Thyroid gland (tissue), 4 donors: ENCODE measurements around the gene TMEM167B. TPM values are rescaled to one million over a fixed set of nuclear protein-coding genes. Genes with fewer than 3 reads are reported as not detected.

Experiments used
- DNase-seq, 2 donors: peaks; one replicate each; pipeline ENCODE4 v3.0.0-alpha.2; 2019
- H3K27ac ChIP-seq, 3 donors: fragments of 200-600 bp; sonication (generic); 1 replicate in 2 of 3; 2 replicates in 1 of 3; pipeline ENCODE4 v1.5.1; 2016 to 2019; ENCODE audit warnings: mild to moderate bottlenecking in 1 of 3, moderate library complexity in 1 of 3
- H3K27me3 ChIP-seq: fragments of 200-600 bp; sonication (generic); one replicate; pipeline ENCODE4 v1.5.1; 2019
- H3K36me3 ChIP-seq, 2 donors: fragments of 200-600 bp; sonication (generic); one replicate each; pipeline ENCODE4 v1.5.1; 2016 to 2019
- H3K4me1 ChIP-seq, 2 donors: fragments of 200-600 bp; sonication (generic); one replicate each; pipeline ENCODE4 v1.5.1; 2017 to 2019
- H3K4me3 ChIP-seq, 3 donors: fragments of 200-600 bp; sonication (generic); replicated peaks in 1 of 3; 1 replicate in 2 of 3; 2 replicates in 1 of 3; pipeline ENCODE4 v1.5.1; 2016; ENCODE audit warnings: mild to moderate bottlenecking in 1 of 3
- H3K9me3 ChIP-seq: fragments of 200-600 bp; sonication (generic); one replicate; pipeline ENCODE4 v1.5.1; 2017
- CTCF ChIP-seq, 6 experiments: fragments of 200-600 bp in 3 of 6; fragments of 450-650 bp in 3 of 6; sonication (generic) in 3 of 6; IDR thresholded peaks; one replicate each; pipeline ENCODE4 v1.5.1; 2016 to 2019; ENCODE audit warnings: antibody characterized with exemption in 6 of 6, mild to moderate bottlenecking in 2 of 6, inconsistent platforms in 1 of 6, moderate library complexity in 1 of 6
- POLR2A ChIP-seq, 2 donors: fragments of 450-650 bp; IDR thresholded peaks; one replicate each; pipeline ENCODE4 v1.6.1; 2017; ENCODE audit warnings: antibody characterized with exemption in 2 of 2, mild to moderate bottlenecking in 2 of 2, moderate library complexity in 1 of 2
- WGBS, 2 donors: methylation state at CpG; one replicate each; pipeline ENCODE4 v1.1.5; 2017; 5-methylcytosine and 5-hydroxymethylcytosine counted together
- intact Hi-C: fragments of 100-400 bp; cut with DNase I; formaldehyde crosslinking; loops from one replicate; pipeline ENCODE4 v1.15.1; 2023
- total RNA-seq, 4 donors: library from RNA; depleted of rRNA; stranded (reverse); fragments of >200 nt; gene quantifications; one replicate each; pipeline ENCODE4 v1.2.3, GENCODE V29; 2016

TMEM167B gene
- total RNA-seq, 4 donors from 2014 or later = 36.5 to 46.5 (median 39.2) TPM

DNA sequence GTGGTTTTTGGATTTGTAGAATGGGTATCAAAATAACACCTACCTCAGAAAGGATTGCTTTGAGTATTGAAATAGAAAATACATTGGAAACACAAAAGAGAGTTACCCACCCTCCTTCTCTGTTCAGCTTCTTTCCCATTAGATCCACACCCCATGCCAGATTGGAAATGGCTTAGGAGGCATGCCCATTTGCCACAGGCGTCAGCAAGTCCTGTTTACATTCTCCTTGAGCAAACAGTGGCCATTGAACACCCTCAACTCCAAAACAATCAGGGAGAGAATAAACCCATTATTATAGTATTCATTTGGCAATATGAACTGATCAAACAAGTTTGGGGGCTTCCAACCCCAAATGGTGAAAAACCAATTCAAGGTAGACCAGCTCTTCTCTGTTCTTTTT lies 25.7 kb downstream of the TMEM167B start:
- Histone ChIP-seq H3K4me3 (no peak overlapping the region), H3K36me3 (no peaks in the 10 kb centered on the region), H3K4me1 (peaks cover 13 to 21% of the 10 kb centered on the region in 2 donors), H3K27me3 (no peaks in the 10 kb centered on the region), H3K27ac (no peak overlapping the region), H3K9me3 (no peaks in the 10 kb centered on the region)
- no peak for DNase-seq
- TF ChIP-seq CTCF (IDR thresholded peaks at IDR 0.05) (no peak), POLR2A (IDR thresholded peaks at IDR 0.05) (no peak)
- intact Hi-C loops = no loop called here
- WGBS, 2 donors = 91 to 96% methylated on average over 1 of the region's 1 CpG

- Histone ChIP-seq H3K4me3 (no peak overlapping the region), H3K27ac (no peak overlapping the region), H3K4me1 (peaks cover 5 to 14% of the 10 kb centered on the region in 2 donors), H3K27me3 (no peaks in the 10 kb centered on the region), H3K36me3 (no peaks in the 10 kb centered on the region), H3K9me3 (no peaks in the 10 kb centered on the region)
- intact Hi-C loops = no loop called here
- WGBS, 2 donors = 87 to 89% methylated on average over 3 of the region's 3 CpGs
- DNase-seq = no peak
- TF ChIP-seq CTCF (IDR thresholded peaks at IDR 0.05) (no peak), POLR2A (IDR thresholded peaks at IDR 0.05) (no peak)
Observed at GRCh38 chr1:109118089-109118488, 27.5 kb downstream of the TMEM167B start.

- DNase-seq = no peak
- intact Hi-C loops = no loop called here
- 94 to 95% methylated on average over 5 of the region's 5 CpGs for WGBS, 2 donors
Observed at GRCh38 chr1:109120356-109120755, 29.8 kb downstream of the TMEM167B start.

GRCh38 chr1:109131059-109131458 lies 40.5 kb downstream of the TMEM167B start:
- H3K27me3 ChIP-seq = no peaks in the 10 kb centered on the region
- no peak for DNase-seq
- no peaks in the 10 kb centered on the region for H3K36me3 ChIP-seq
- TF ChIP-seq CTCF (IDR thresholded peaks at IDR 0.05) (no peak), POLR2A (IDR thresholded peaks at IDR 0.05) (no peak)
- H3K4me1 ChIP-seq = peaks cover 0 to 10% of the 10 kb centered on the region in 2 donors
- no peak overlapping the region for H3K27ac ChIP-seq
- 94 to 95% methylated on average over 2 of the region's 2 CpGs for WGBS, 2 donors
- no peak overlapping the region for H3K4me3 ChIP-seq
- no peaks in the 10 kb centered on the region for H3K9me3 ChIP-seq
- intact Hi-C loops = no loop called here

More at GRCh38 chr1:109120356-109120755, 29.8 kb downstream of the TMEM167B start:
- no peaks in the 10 kb centered on the region for H3K4me1 ChIP-seq
- no peaks in the 10 kb centered on the region for H3K9me3 ChIP-seq
- no peaks in the 10 kb centered on the region for H3K36me3 ChIP-seq
- H3K27me3 ChIP-seq = no peaks in the 10 kb centered on the region
- TF ChIP-seq POLR2A (IDR thresholded peaks at IDR 0.05) (no peak), CTCF (IDR thresholded peaks at IDR 0.05) (no peak)
- H3K4me3 ChIP-seq = no peak overlapping the region
- H3K27ac ChIP-seq = no peak overlapping the region

DNA sequence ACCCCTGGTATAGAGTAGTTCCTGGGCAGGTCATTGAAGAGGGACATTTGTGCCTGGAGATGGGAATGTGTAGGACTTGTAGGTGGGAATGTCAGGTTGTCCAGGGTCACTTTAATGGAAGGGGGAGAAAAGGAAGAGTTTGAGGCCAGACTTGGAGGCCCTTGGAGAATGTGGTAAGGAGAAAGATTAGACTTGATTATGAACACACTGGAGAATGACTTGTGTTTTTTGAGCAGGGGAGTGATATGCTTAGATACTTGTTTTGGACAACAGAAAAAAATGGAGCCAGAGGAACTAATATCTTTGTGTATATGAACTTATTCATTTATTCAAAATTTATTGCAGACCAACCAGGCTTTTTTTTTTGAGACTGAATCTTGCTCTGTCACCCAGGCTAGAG lies 41.2 kb downstream of the TMEM167B start:
- Histone ChIP-seq H3K9me3 (no peaks in the 10 kb centered on the region), H3K27me3 (no peaks in the 10 kb centered on the region), H3K36me3 (no peaks in the 10 kb centered on the region), H3K4me3 (no peak overlapping the region), H3K4me1 (peaks cover 0 to 5% of the 10 kb centered on the region in 2 donors), H3K27ac (no peak overlapping the region)
- intact Hi-C loops = no loop called here
- TF ChIP-seq CTCF (IDR thresholded peaks at IDR 0.05) = no peak
- no peak for TF ChIP-seq POLR2A (IDR thresholded peaks at IDR 0.05)
- DNase-seq = no peak
